Liver (tissue), 9 donors: Measurements from ENCODE around the gene GGCT. TPM values are rescaled to one million over a fixed set of nuclear protein-coding genes. Genes with fewer than 3 reads are reported as not detected.

Experiments
- DNase-seq: peaks from one replicate; pipeline ENCODE4 v3.0.0-alpha.2; 2017; ENCODE audit warnings: low spot score
- H3K27ac ChIP-seq, 2 donors: one replicate each; pipeline ENCODE4 v1.7.0; 2013; ENCODE audit warnings: inconsistent platforms in 2 of 2, low read length in 2 of 2, control low read depth in 1 of 2, low read depth in 1 of 2, mild to moderate bottlenecking in 1 of 2
- H3K27me3 ChIP-seq, 4 donors: one replicate each; pipeline versions ENCODE4 v1.6.1 to v1.7.0; 2013; ENCODE audit warnings: low read length in 3 of 4, inconsistent platforms in 1 of 4, mild to moderate bottlenecking in 1 of 4, moderate library complexity in 1 of 4; ENCODE audit not compliant: control insufficient read depth in 4 of 4, insufficient read depth in 4 of 4
- H3K36me3 ChIP-seq, 4 donors: one replicate each; pipeline versions ENCODE4 v1.6.1 to v1.7.0; 2013; ENCODE audit warnings: low read length in 3 of 4, mild to moderate bottlenecking in 3 of 4, low read depth in 1 of 4, moderate library complexity in 1 of 4; ENCODE audit not compliant: control insufficient read depth in 4 of 4, insufficient read depth in 3 of 4
- H3K4me1 ChIP-seq, 4 donors: one replicate each; pipeline versions ENCODE4 v1.6.1 to v1.7.0; 2013; ENCODE audit warnings: low read length in 3 of 4, mild to moderate bottlenecking in 3 of 4, moderate library complexity in 1 of 4; ENCODE audit not compliant: control insufficient read depth in 4 of 4, insufficient read depth in 4 of 4
- H3K4me3 ChIP-seq, 3 donors: one replicate each; pipeline versions ENCODE4 v1.6.1 to v1.7.0; 2013; ENCODE audit warnings: low read length in 3 of 3, control low read depth in 1 of 3, low read depth in 1 of 3, mild to moderate bottlenecking in 1 of 3
- H3K9ac ChIP-seq, 2 donors: one replicate each; pipeline ENCODE4 v1.7.0; 2013; ENCODE audit warnings: low read length in 2 of 2, mild to moderate bottlenecking in 2 of 2, moderate library complexity in 2 of 2, control low read depth in 1 of 2, low read depth in 1 of 2
- H3K9me3 ChIP-seq, 4 donors: one replicate each; pipeline versions ENCODE4 v1.6.1 to v1.7.0; 2013; ENCODE audit warnings: low read length in 3 of 4; ENCODE audit not compliant: control insufficient read depth in 4 of 4
- EGR1 ChIP-seq, 2 donors: IDR thresholded peaks; 2 replicates each; pipeline ENCODE4 v1.6.1; 2016 to 2018; ENCODE audit warnings: antibody characterized with exemption in 2 of 2, low read depth in 2 of 2
- FOXA2 ChIP-seq: IDR thresholded peaks from 2 replicates; pipeline ENCODE4 v1.6.1; 2016; ENCODE audit warnings: antibody characterized with exemption
- GABPA ChIP-seq, 2 donors: IDR thresholded peaks in 1 of 2; conservative IDR thresholded peaks in 1 of 2; 2 replicates each; pipeline ENCODE4 v1.6.1; 2016; ENCODE audit warnings: antibody characterized with exemption in 2 of 2, mild to moderate bottlenecking in 1 of 2, moderate library complexity in 1 of 2
- HNF4A ChIP-seq, 2 donors: conservative IDR thresholded peaks; 2 replicates each; pipeline ENCODE4 v1.6.1; 2016; ENCODE audit warnings: antibody characterized with exemption in 2 of 2, mild to moderate bottlenecking in 2 of 2
- HNF4G ChIP-seq: IDR thresholded peaks from 2 replicates; pipeline ENCODE4 v1.6.1; 2016; ENCODE audit warnings: antibody characterized with exemption
- RAD21 ChIP-seq, 2 donors: IDR thresholded peaks; 2 replicates each; pipeline ENCODE4 v1.6.1; 2016; ENCODE audit warnings: antibody characterized with exemption in 2 of 2, mild to moderate bottlenecking in 2 of 2
- RXRA ChIP-seq, 2 donors: IDR thresholded peaks; 2 replicates each; pipeline ENCODE4 v1.6.1; 2017 to 2018; ENCODE audit warnings: antibody characterized with exemption in 2 of 2, mild to moderate bottlenecking in 1 of 2
- TAF1 ChIP-seq: conservative IDR thresholded peaks from 2 replicates; pipeline ENCODE4 v1.6.1; 2016; ENCODE audit warnings: antibody characterized with exemption, mild to moderate bottlenecking
- YY1 ChIP-seq: IDR thresholded peaks from 2 replicates; pipeline ENCODE4 v1.6.1; 2016; ENCODE audit warnings: antibody characterized with exemption, mild to moderate bottlenecking
- WGBS: extraction: QIAGEN DNeasy Blood & Tissue Kit; methylation state at CpG from one replicate; pipeline ENCODE4 v1.1.7; 2013; 5-methylcytosine and 5-hydroxymethylcytosine counted together
- polyA plus RNA-seq, 2 donors: library from polyadenylated mRNA; stranded (reverse) in 1 of 2; unstranded in 1 of 2; fragments of 200-250 nt in 1 of 2; fragments of >200 nt in 1 of 2; fragmentation: Nextera tagmentation in 1 of 2; extraction: Ambion mirVana in 1 of 2; gene quantifications; one replicate each; pipeline versions ENCODE4 v1.2.1 to v1.2.3, GENCODE V29; 2013 to 2015
- total RNA-seq, 2 donors: library from RNA; depleted of rRNA; stranded (reverse); fragments of >200 nt; gene quantifications; one replicate each; pipeline ENCODE4 v1.2.3, GENCODE V29; 2014
- TF ChIP-seq, protein P1 (sequence below): IDR thresholded peaks from 2 replicates; pipeline ENCODE4 v1.6.1; 2016; ENCODE audit warnings: antibody characterized with exemption
- TF ChIP-seq, protein P2 (sequence below): IDR thresholded peaks from 2 replicates; pipeline ENCODE4 v1.6.1; 2016; ENCODE audit warnings: antibody characterized with exemption, mild to moderate bottlenecking
- donor health status: healthy.
- donor health status: healthy.
- donor health status: healthy.
- donor health status: healthy.
- donor health status: healthy.

GGCT gene
- total and polyA plus RNA-seq, 4 donors, result 11.0 to 22.5 (median 21.3) TPM

- 51% methylated on average over 15 of the region's 15 CpGs for WGBS
- Histone ChIP-seq H3K27me3 (no peaks in the 10 kb centered on the region), H3K27ac (no peak overlapping the region), H3K9me3 (no peaks in the 10 kb centered on the region), H3K36me3 (no peaks in the 10 kb centered on the region), H3K4me3 (peak overlapping the region; percentile 95 to 100 (median 99)), H3K9ac (peak overlapping the region; percentile 75 to 90), H3K4me1 (peaks cover 3 to 12% (median 9%) of the 10 kb centered on the region in 4 donors)
- no peak for DNase-seq
- no peak for TF ChIP-seq HNF4A (conservative IDR thresholded peaks at IDR 0.05)
- TF ChIP-seq TAF1, result no peak
- TF ChIP-seq RXRA (IDR thresholded peaks at IDR 0.05), result no peak
- TF ChIP-seq HNF4G, result no peak
- TF ChIP-seq, protein P1, sequence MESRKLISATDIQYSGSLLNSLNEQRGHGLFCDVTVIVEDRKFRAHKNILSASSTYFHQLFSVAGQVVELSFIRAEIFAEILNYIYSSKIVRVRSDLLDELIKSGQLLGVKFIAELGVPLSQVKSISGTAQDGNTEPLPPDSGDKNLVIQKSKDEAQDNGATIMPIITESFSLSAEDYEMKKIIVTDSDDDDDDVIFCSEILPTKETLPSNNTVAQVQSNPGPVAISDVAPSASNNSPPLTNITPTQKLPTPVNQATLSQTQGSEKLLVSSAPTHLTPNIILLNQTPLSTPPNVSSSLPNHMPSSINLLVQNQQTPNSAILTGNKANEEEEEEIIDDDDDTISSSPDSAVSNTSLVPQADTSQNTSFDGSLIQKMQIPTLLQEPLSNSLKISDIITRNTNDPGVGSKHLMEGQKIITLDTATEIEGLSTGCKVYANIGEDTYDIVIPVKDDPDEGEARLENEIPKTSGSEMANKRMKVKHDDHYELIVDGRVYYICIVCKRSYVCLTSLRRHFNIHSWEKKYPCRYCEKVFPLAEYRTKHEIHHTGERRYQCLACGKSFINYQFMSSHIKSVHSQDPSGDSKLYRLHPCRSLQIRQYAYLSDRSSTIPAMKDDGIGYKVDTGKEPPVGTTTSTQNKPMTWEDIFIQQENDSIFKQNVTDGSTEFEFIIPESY, result no peak
- TF ChIP-seq, protein P2, sequence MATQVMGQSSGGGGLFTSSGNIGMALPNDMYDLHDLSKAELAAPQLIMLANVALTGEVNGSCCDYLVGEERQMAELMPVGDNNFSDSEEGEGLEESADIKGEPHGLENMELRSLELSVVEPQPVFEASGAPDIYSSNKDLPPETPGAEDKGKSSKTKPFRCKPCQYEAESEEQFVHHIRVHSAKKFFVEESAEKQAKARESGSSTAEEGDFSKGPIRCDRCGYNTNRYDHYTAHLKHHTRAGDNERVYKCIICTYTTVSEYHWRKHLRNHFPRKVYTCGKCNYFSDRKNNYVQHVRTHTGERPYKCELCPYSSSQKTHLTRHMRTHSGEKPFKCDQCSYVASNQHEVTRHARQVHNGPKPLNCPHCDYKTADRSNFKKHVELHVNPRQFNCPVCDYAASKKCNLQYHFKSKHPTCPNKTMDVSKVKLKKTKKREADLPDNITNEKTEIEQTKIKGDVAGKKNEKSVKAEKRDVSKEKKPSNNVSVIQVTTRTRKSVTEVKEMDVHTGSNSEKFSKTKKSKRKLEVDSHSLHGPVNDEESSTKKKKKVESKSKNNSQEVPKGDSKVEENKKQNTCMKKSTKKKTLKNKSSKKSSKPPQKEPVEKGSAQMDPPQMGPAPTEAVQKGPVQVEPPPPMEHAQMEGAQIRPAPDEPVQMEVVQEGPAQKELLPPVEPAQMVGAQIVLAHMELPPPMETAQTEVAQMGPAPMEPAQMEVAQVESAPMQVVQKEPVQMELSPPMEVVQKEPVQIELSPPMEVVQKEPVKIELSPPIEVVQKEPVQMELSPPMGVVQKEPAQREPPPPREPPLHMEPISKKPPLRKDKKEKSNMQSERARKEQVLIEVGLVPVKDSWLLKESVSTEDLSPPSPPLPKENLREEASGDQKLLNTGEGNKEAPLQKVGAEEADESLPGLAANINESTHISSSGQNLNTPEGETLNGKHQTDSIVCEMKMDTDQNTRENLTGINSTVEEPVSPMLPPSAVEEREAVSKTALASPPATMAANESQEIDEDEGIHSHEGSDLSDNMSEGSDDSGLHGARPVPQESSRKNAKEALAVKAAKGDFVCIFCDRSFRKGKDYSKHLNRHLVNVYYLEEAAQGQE, result no peak
- no peak for TF ChIP-seq FOXA2
- no peak for TF ChIP-seq YY1
- no peak for TF ChIP-seq EGR1 (IDR thresholded peaks at IDR 0.05; ENCODE audit: low read depth in 2 of 2)
- no peak for TF ChIP-seq GABPA (IDR thresholded peaks at IDR 0.05 in 1 of 2, conservative IDR thresholded peaks at IDR 0.05 in 1 of 2)
- TF ChIP-seq RAD21 (IDR thresholded peaks at IDR 0.05), result no peak
Measured at GRCh38 chr7:30503274-30504212, 1.1 kb downstream of the GGCT start.

GRCh38 chr7:30502470-30503251 lies 2.0 kb downstream of the GGCT start:
- Histone ChIP-seq H3K9ac (no peak overlapping the region), H3K36me3 (peaks cover 0 to under 1% (median 0%) of the 10 kb centered on the region in 4 donors), H3K9me3 (no peaks in the 10 kb centered on the region), H3K27me3 (no peaks in the 10 kb centered on the region), H3K4me1 (peaks cover 3 to 12% (median 9%) of the 10 kb centered on the region in 4 donors), H3K4me3 (no peak overlapping the region), H3K27ac (no peak overlapping the region)
- 87% methylated on average over 2 of the region's 2 CpGs for WGBS
- no peak for DNase-seq
- no peak for TF ChIP-seq RAD21 (IDR thresholded peaks at IDR 0.05)
- TF ChIP-seq, protein P1, result no peak
